HepG2 (cell line): ENCODE results near the gene RBCK1. TPM values are rescaled to one million over a fixed set of nuclear protein-coding genes. Genes with fewer than 3 reads are reported as not detected.
A peak's percentile ranks its signal among the peaks of the same experiment; 100 is the strongest.

Experiments
- AKAP8 ChIP-seq: sonication (generic); formaldehyde crosslinking; IDR thresholded peaks from 2 replicates; pipeline ENCODE4 v1.5.1; 2020; ENCODE audit warnings: mild to moderate bottlenecking, missing genetic modification reagents
- ELK4 ChIP-seq: sonication (generic); formaldehyde crosslinking; IDR thresholded peaks from 2 replicates; pipeline ENCODE4 v1.9.0; 2021; ENCODE audit warnings: missing genetic modification reagents, borderline replicate concordance
- ESRRA ChIP-seq: sonication (generic); formaldehyde crosslinking; IDR thresholded peaks from 2 replicates; pipeline ENCODE4 v1.5.1; 2020; ENCODE audit warnings: mild to moderate bottlenecking, low read depth, missing genetic modification reagents
- FOSL1 ChIP-seq: sonication (generic); formaldehyde crosslinking; IDR thresholded peaks from 2 replicates; pipeline ENCODE4 v1.9.0; 2021; ENCODE audit warnings: missing genetic modification reagents, borderline replicate concordance
- HBP1 ChIP-seq: IDR thresholded peaks from 2 replicates; pipeline ENCODE4 v1.6.1; 2016; ENCODE audit warnings: low read depth, control low read depth
- HNRNPH1 ChIP-seq: fragments of 200-400 bp; formaldehyde crosslinking; optimal IDR thresholded peaks from 2 replicates; pipeline ENCODE3; 2017; ENCODE audit warnings: mild to moderate bottlenecking, low read depth, low read length
- LBX2 ChIP-seq: sonication (generic); formaldehyde crosslinking; IDR thresholded peaks from 2 replicates; pipeline ENCODE4 v1.5.0; 2020; ENCODE audit warnings: missing genetic modification reagents, mild to moderate bottlenecking, borderline replicate concordance
- NFRKB ChIP-seq: fragments of 450-650 bp; IDR thresholded peaks from 2 replicates; pipeline ENCODE4 v1.6.1; 2017
- NKX3-1 ChIP-seq: sonication (generic); formaldehyde crosslinking; IDR thresholded peaks from 2 replicates; pipeline ENCODE4 v1.5.0; 2020; ENCODE audit warnings: missing genetic modification reagents
- NR3C1 ChIP-seq: sonication (generic); formaldehyde crosslinking; IDR thresholded peaks from 2 replicates; pipeline ENCODE4 v1.4.0; 2020; ENCODE audit warnings: missing genetic modification reagents
- PRDM4 ChIP-seq: sonication (generic); formaldehyde crosslinking; IDR thresholded peaks from 2 replicates; pipeline ENCODE4 v1.9.0; 2021; ENCODE audit warnings: missing genetic modification reagents, borderline replicate concordance
- RELA ChIP-seq: sonication (generic); formaldehyde crosslinking; IDR thresholded peaks from 2 replicates; pipeline ENCODE4 v1.4.0; 2020; ENCODE audit warnings: missing genetic modification reagents
- TOE1 ChIP-seq: sonication (generic); formaldehyde crosslinking; IDR thresholded peaks from 2 replicates; pipeline ENCODE4 v1.4.0; 2020; ENCODE audit warnings: mild to moderate bottlenecking, missing genetic modification reagents
- U2AF1 ChIP-seq: fragments of 200-400 bp; formaldehyde crosslinking; optimal IDR thresholded peaks from 2 replicates; pipeline ENCODE3; 2017; ENCODE audit warnings: mild to moderate bottlenecking, low read depth, low read length
- USF2 ChIP-seq, 2 experiments: sonication (generic) in 1 of 2; formaldehyde crosslinking in 1 of 2; IDR thresholded peaks; 2 replicates each; pipeline versions ENCODE4 v1.5.1 to v1.6.1; 2011 to 2020; ENCODE audit warnings: borderline replicate concordance in 1 of 2, low read depth in 1 of 2, low read length in 1 of 2, mild to moderate bottlenecking in 1 of 2, missing genetic modification reagents in 1 of 2, moderate library complexity in 1 of 2
- ZNF180 ChIP-seq: sonication (generic); formaldehyde crosslinking; IDR thresholded peaks from 2 replicates; pipeline ENCODE4 v1.4.0; 2020; ENCODE audit warnings: low read depth, missing genetic modification reagents, borderline replicate concordance
- ZNF230 ChIP-seq: sonication (generic); formaldehyde crosslinking; IDR thresholded peaks from 2 replicates; pipeline ENCODE4 v1.4.0; 2020; ENCODE audit warnings: mild to moderate bottlenecking, missing genetic modification reagents
- ZNF607 ChIP-seq: sonication (generic); formaldehyde crosslinking; IDR thresholded peaks from 2 replicates; pipeline ENCODE4 v1.5.1; 2020; ENCODE audit warnings: missing genetic modification reagents, mild to moderate bottlenecking, borderline replicate concordance
- polyA plus RNA-seq, 8 experiments: library from polyadenylated mRNA; depleted of rRNA in 3 of 8; stranded (reverse) in 7 of 8; unstranded in 1 of 8; fragments of >200 nt; fragmentation: Illumina TruSeq in 4 of 8; extraction: Trizol in 4 of 8; gene quantifications; 2 replicates each; pipeline versions ENCODE4 v1.2.1 to v1.2.3, GENCODE V29; 2011 to 2016; ENCODE audit warnings: low read depth in 4 of 8, missing spikeins in 1 of 8, mixed read lengths in 1 of 8; ENCODE audit not compliant: insufficient read depth in 1 of 8
- total RNA-seq, 5 experiments: library from RNA; depleted of rRNA; stranded (reverse); fragments of >200 nt; fragmentation: Illumina TruSeq; extraction: Trizol; gene quantifications; 2 replicates each; pipeline ENCODE4 v1.2.3, GENCODE V29; 2016; ENCODE audit warnings: low read depth in 1 of 5
- TF ChIP-seq, protein P1 (sequence below): sonication (generic); formaldehyde crosslinking; IDR thresholded peaks from 2 replicates; pipeline ENCODE4 v1.5.1; 2020; ENCODE audit warnings: mild to moderate bottlenecking, missing genetic modification reagents, borderline replicate concordance

The RBCK1 gene
- total and polyA plus RNA-seq, 2 of the 13 experiments (the other 11 are each of a cell fraction or from before 2014, with no cell fraction given) = 149 to 215 TPM

GRCh38 chr20:396619-397431 is 11.3 kb upstream of the RBCK1 start (continued):
- TF ChIP-seq USF2 (IDR thresholded peaks at IDR 0.05; ENCODE audit: low read depth, low read length) (no peak), USF2 (CRISPR knock-in tag; IDR thresholded peaks at IDR 0.05; ENCODE audit: borderline replicate concordance) (no peak), HBP1 (CRISPR knock-in tag) (no peak), ESRRA (CRISPR knock-in tag) (peak; percentile 94), NFRKB (no peak), NR3C1 (no peak), LBX2 (CRISPR knock-in tag) (no peak; the same call in 1 of the 2 replicates), ELK4 (CRISPR knock-in tag) (no peak), HNRNPH1 (no peak), ZNF230 (CRISPR knock-in tag) (peak; percentile 78), ZNF607 (0 out of 2 replicates have a peak, but pooled peaks have one; percentile 3), RELA (no peak), FOSL1 (CRISPR knock-in tag) (0 out of 2 replicates have a peak, but pooled peaks have one; percentile 10), AKAP8 (CRISPR knock-in tag) (peak; percentile 60), PRDM4 (CRISPR knock-in tag) (no peak), U2AF1 (no peak), NKX3-1 (CRISPR knock-in tag) (peak; percentile 82; the same call in 1 of the 2 replicates), ZNF180 (CRISPR knock-in tag) (no peak), TOE1 (peak; percentile 95)
- TF ChIP-seq, protein P1, sequence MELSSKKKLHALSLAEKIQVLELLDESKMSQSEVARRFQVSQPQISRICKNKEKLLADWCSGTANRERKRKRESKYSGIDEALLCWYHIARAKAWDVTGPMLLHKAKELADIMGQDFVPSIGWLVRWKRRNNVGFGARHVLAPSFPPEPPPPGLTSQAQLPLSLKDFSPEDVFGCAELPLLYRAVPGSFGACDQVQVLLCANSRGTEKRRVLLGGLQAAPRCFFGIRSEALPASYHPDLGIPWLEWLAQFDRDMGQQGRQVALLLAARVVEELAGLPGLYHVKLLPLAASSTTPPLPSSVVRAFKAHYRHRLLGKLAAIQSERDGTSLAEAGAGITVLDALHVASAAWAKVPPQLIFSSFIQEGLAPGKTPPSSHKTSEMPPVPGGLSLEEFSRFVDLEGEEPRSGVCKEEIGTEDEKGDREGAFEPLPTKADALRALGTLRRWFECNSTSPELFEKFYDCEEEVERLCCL (CRISPR knock-in tag) = no peak
